HepG2 (cell line): ENCODE results near the gene RING1. TPM values are rescaled to one million over a fixed set of nuclear protein-coding genes. Genes with fewer than 3 reads are reported as not detected.

Experiments
- AKAP8 ChIP-seq: sonication (generic); formaldehyde crosslinking; IDR thresholded peaks from 2 replicates; pipeline ENCODE4 v1.5.1; 2020; ENCODE audit warnings: mild to moderate bottlenecking, missing genetic modification reagents
- CHD2 ChIP-seq: IDR thresholded peaks from 2 replicates; pipeline ENCODE4 v1.6.1; 2011; ENCODE audit warnings: low read depth, low read length, improper control_type of control experiment
- CREBL2 ChIP-seq: sonication (generic); formaldehyde crosslinking; IDR thresholded peaks from 2 replicates; pipeline ENCODE4 v1.8.1; 2023; ENCODE audit warnings: missing genetic modification reagents, mild to moderate bottlenecking, borderline replicate concordance
- FOXJ3 ChIP-seq: sonication (generic); formaldehyde crosslinking; IDR thresholded peaks from 2 replicates; pipeline ENCODE4 v1.4.0; 2020; ENCODE audit warnings: missing genetic modification reagents, mild to moderate bottlenecking, borderline replicate concordance
- GZF1 ChIP-seq: sonication (generic); formaldehyde crosslinking; IDR thresholded peaks from 2 replicates; pipeline ENCODE4 v1.5.1; 2020; ENCODE audit warnings: mild to moderate bottlenecking, missing genetic modification reagents
- HNF4G ChIP-seq, 2 experiments: sonication (generic) in 1 of 2; formaldehyde crosslinking in 1 of 2; IDR thresholded peaks; 2 replicates each; pipeline versions ENCODE4 v1.4.0 to v1.6.1; 2011 to 2020; ENCODE audit warnings: borderline replicate concordance in 2 of 2, low read depth in 2 of 2, mild to moderate bottlenecking in 2 of 2, low read length in 1 of 2, missing genetic modification reagents in 1 of 2, moderate library complexity in 1 of 2
- KLF13 ChIP-seq: sonication (generic); formaldehyde crosslinking; IDR thresholded peaks from 2 replicates; pipeline ENCODE4 v1.4.0; 2020; ENCODE audit warnings: mild to moderate bottlenecking, missing genetic modification reagents
- MIER3 ChIP-seq: IDR thresholded peaks from 2 replicates; pipeline ENCODE4 v1.6.1; 2016; ENCODE audit warnings: missing compliant biosample characterization, borderline replicate concordance
- NBN ChIP-seq: fragments of 450-650 bp; conservative IDR thresholded peaks from 2 replicates; pipeline ENCODE4 v1.6.1; 2017
- NCOA1 ChIP-seq: sonication (generic); formaldehyde crosslinking; IDR thresholded peaks from 2 replicates; pipeline ENCODE4 v1.9.0; 2021; ENCODE audit warnings: missing genetic modification reagents
- NFKB2 ChIP-seq: sonication (generic); formaldehyde crosslinking; IDR thresholded peaks from 2 replicates; pipeline ENCODE4 v1.4.0; 2020; ENCODE audit warnings: missing genetic modification reagents, borderline replicate concordance
- SSRP1 ChIP-seq: IDR thresholded peaks from 2 replicates; pipeline ENCODE4 v1.6.1; 2016; ENCODE audit warnings: control low read depth
- TMF1 ChIP-seq: sonication (generic); formaldehyde crosslinking; IDR thresholded peaks from 2 replicates; pipeline ENCODE4 v1.8.1; 2022; ENCODE audit warnings: low read depth, missing genetic modification reagents
- ZFX ChIP-seq: sonication (generic); formaldehyde crosslinking; IDR thresholded peaks from 2 replicates; pipeline ENCODE4 v1.4.0; 2020; ENCODE audit warnings: mild to moderate bottlenecking, low read depth, missing genetic modification reagents, moderate library complexity
- ZNF205 ChIP-seq: IDR thresholded peaks from 2 replicates; pipeline ENCODE4 v1.6.1; 2018; ENCODE audit warnings: missing biosample characterization, missing genetic modification reagents
- ZNF441 ChIP-seq: sonication (generic); formaldehyde crosslinking; IDR thresholded peaks from 2 replicates; pipeline ENCODE4 v1.7.0; 2021; ENCODE audit warnings: missing genetic modification reagents, borderline replicate concordance
- ZNF703 ChIP-seq: sonication (generic); formaldehyde crosslinking; IDR thresholded peaks from 2 replicates; pipeline ENCODE4 v1.5.1; 2020; ENCODE audit warnings: missing genetic modification reagents, mild to moderate bottlenecking, moderate library complexity, borderline replicate concordance
- ZNF788 ChIP-seq: sonication (generic); formaldehyde crosslinking; IDR thresholded peaks from 2 replicates; pipeline ENCODE4 v1.5.0; 2020; ENCODE audit warnings: mild to moderate bottlenecking, missing genetic modification reagents, borderline replicate concordance
- ZNF841 ChIP-seq: sonication (generic); formaldehyde crosslinking; IDR thresholded peaks from 2 replicates; pipeline ENCODE4 v1.8.1; 2023; ENCODE audit warnings: missing genetic modification reagents, borderline replicate concordance
- ZNF883 ChIP-seq: sonication (generic); formaldehyde crosslinking; IDR thresholded peaks from 2 replicates; pipeline ENCODE4 v1.5.1; 2020; ENCODE audit warnings: mild to moderate bottlenecking, missing genetic modification reagents; ENCODE audit errors: not compliant biosample characterization
- ZNF891 ChIP-seq: sonication (generic); formaldehyde crosslinking; IDR thresholded peaks from 2 replicates; pipeline ENCODE4 v1.5.0; 2020; ENCODE audit warnings: mild to moderate bottlenecking, missing genetic modification reagents
- ZZZ3 ChIP-seq: sonication (generic); formaldehyde crosslinking; IDR thresholded peaks from 2 replicates; pipeline ENCODE4 v1.4.0; 2020; ENCODE audit warnings: missing genetic modification reagents, mild to moderate bottlenecking, borderline replicate concordance
- polyA plus RNA-seq, 8 experiments: library from polyadenylated mRNA; depleted of rRNA in 3 of 8; stranded (reverse) in 7 of 8; unstranded in 1 of 8; fragments of >200 nt; fragmentation: Illumina TruSeq in 4 of 8; extraction: Trizol in 4 of 8; gene quantifications; 2 replicates each; pipeline versions ENCODE4 v1.2.1 to v1.2.3, GENCODE V29; 2011 to 2016; ENCODE audit warnings: low read depth in 4 of 8, missing spikeins in 1 of 8, mixed read lengths in 1 of 8; ENCODE audit not compliant: insufficient read depth in 1 of 8
- total RNA-seq, 5 experiments: library from RNA; depleted of rRNA; stranded (reverse); fragments of >200 nt; fragmentation: Illumina TruSeq; extraction: Trizol; gene quantifications; 2 replicates each; pipeline ENCODE4 v1.2.3, GENCODE V29; 2016; ENCODE audit warnings: low read depth in 1 of 5
- TF ChIP-seq, protein P1 (sequence below): IDR thresholded peaks from 2 replicates; pipeline ENCODE4 v1.6.1; 2016; ENCODE audit warnings: mild to moderate bottlenecking
- TF ChIP-seq, protein P2 (sequence below): sonication (generic); formaldehyde crosslinking; IDR thresholded peaks from 2 replicates; pipeline ENCODE4 v1.8.1; 2023; ENCODE audit warnings: mild to moderate bottlenecking, inconsistent platforms, moderate library complexity, missing genetic modification reagents, borderline replicate concordance
- TF ChIP-seq, protein P3 (sequence below): sonication (generic); formaldehyde crosslinking; IDR thresholded peaks from 2 replicates; pipeline ENCODE4 v1.9.0; 2021; ENCODE audit warnings: missing genetic modification reagents, mild to moderate bottlenecking, borderline replicate concordance

RING1 gene
- total and polyA plus RNA-seq, 2 of the 13 experiments (the other 11 are each of a cell fraction or from before 2014, with no cell fraction given): 23.9 to 33.6 TPM

DNA sequence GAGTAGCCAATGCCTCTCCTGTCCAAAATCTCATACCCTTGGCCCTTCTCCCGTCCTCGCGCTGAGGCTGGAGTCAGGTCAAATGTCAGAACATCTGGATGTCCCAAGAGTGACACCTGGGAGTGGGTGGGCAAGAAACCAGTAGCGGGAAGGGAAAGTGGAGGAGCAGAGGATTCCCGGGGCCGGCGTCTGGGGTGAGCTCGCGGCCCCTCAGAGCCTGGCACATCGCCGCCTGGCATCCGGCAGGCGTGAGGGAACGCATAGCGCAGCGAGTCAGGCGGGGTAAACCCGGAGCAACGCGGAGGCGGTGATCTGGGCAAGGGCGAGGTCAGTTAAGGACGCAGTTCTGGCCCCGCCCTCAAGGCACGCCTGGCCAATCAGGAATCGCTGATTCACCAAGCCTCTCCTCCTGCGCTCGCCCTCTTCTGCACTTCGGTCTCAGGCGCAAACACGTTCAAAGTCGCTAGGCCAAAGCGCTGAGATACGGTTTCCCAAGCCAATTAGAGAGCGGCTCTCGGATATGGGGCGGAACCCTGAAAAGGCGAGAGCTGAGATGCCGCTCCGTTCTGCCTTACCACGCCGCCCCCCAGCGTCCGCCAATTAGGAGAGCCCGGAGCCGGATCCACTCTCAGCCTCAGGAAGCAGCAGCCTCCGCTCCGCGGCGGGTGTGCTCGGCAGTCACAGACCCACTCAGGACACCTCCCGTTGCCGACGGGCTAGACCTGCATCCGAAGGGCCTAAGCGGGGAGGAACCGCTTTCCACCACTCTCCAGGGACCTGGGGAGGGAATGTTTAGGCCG is 40.8 kb downstream of the RING1 start (continued):
- TF ChIP-seq KLF13 (CRISPR knock-in tag) (no peak), AKAP8 (no peak; the same call in none of the 2 replicates), CHD2 (no peak), MIER3 (CRISPR knock-in tag) (peak; percentile 72; the same call in 1 of the 2 replicates), NBN (no peak), SSRP1 (CRISPR knock-in tag) (peak; percentile 91; the same call in 1 of the 2 replicates), ZFX (CRISPR knock-in tag) (peak; percentile 93), ZNF441 (peak; percentile 86; the same call in 1 of the 2 replicates), CREBL2 (no peak; the same call in 1 of the 2 replicates), GZF1 (CRISPR knock-in tag) (peak; percentile 49), ZNF883 (CRISPR knock-in tag) (peak; percentile 5), ZZZ3 (0 out of 2 replicates have a peak, but pooled peaks have one; percentile 40), NCOA1 (CRISPR knock-in tag) (peak; percentile 28; the same call in 1 of the 2 replicates), ZNF891 (CRISPR knock-in tag) (no peak; the same call in 1 of the 2 replicates), NFKB2 (CRISPR knock-in tag) (peak; percentile 55; the same call in 1 of the 2 replicates), FOXJ3 (CRISPR knock-in tag) (no peak), ZNF841 (CRISPR knock-in tag) (no peak), ZNF788 (CRISPR knock-in tag) (peak; percentile 55; the same call in 1 of the 2 replicates), TMF1 (CRISPR knock-in tag) (peak; percentile 91), ZNF703 (no peak; the same call in 1 of the 2 replicates), HNF4G (IDR thresholded peaks at IDR 0.05; ENCODE audit: borderline replicate concordance, low read depth, low read length) (peak; percentile 69; the same call in 1 of the 2 replicates), HNF4G (CRISPR knock-in tag; IDR thresholded peaks at IDR 0.05; ENCODE audit: borderline replicate concordance, low read depth) (peak; percentile 32), ZNF205 (CRISPR knock-in tag) (peak; percentile 75)
- TF ChIP-seq, protein P1, sequence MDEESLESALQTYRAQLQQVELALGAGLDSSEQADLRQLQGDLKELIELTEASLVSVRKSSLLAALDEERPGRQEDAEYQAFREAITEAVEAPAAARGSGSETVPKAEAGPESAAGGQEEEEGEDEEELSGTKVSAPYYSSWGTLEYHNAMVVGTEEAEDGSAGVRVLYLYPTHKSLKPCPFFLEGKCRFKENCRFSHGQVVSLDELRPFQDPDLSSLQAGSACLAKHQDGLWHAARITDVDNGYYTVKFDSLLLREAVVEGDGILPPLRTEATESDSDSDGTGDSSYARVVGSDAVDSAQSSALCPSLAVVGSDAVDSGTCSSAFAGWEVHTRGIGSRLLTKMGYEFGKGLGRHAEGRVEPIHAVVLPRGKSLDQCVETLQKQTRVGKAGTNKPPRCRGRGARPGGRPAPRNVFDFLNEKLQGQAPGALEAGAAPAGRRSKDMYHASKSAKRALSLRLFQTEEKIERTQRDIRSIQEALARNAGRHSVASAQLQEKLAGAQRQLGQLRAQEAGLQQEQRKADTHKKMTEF: peak; percentile 69
- TF ChIP-seq, protein P2, sequence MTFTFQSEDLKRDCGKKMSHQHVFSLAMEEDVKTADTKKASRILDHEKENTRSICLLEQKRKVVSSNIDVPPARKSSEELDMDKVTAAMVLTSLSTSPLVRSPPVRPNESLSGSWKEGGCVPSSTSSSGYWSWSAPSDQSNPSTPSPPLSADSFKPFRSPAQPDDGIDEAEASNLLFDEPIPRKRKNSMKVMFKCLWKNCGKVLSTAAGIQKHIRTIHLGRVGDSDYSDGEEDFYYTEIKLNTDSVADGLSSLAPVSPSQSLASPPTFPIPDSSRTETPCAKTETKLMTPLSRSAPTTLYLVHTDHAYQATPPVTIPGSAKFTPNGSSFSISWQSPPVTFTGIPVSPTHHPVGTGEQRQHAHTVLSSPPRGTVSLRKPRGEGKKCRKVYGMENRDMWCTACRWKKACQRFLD (CRISPR knock-in tag): 0 out of 2 replicates have a peak, but pooled peaks have one; percentile 9
- TF ChIP-seq, protein P3, sequence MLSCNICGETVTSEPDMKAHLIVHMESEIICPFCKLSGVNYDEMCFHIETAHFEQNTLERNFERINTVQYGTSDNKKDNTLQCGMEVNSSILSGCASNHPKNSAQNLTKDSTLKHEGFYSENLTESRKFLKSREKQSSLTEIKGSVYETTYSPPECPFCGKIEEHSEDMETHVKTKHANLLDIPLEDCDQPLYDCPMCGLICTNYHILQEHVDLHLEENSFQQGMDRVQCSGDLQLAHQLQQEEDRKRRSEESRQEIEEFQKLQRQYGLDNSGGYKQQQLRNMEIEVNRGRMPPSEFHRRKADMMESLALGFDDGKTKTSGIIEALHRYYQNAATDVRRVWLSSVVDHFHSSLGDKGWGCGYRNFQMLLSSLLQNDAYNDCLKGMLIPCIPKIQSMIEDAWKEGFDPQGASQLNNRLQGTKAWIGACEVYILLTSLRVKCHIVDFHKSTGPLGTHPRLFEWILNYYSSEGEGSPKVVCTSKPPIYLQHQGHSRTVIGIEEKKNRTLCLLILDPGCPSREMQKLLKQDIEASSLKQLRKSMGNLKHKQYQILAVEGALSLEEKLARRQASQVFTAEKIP: no peak
